Umbilical cord (tissue), 2 donors: ENCODE measurements around the gene DPM1. TPM values are rescaled to one million over a fixed set of nuclear protein-coding genes. Genes with fewer than 3 reads are reported as not detected.
"Not testable (repeated sequence)": the region's sequence is repeated elsewhere in the genome, so short reads cannot be mapped to it uniquely, and the experiment has no call there.

Experiments
- DNase-seq: peaks from one replicate; pipeline ENCODE4 v3.0.0-alpha.2; 2015; ENCODE audit warnings: low spot score
- total RNA-seq: library from RNA; depleted of rRNA; stranded (reverse); fragments of >200 nt; gene quantifications from one replicate; pipeline ENCODE4 v1.2.3, GENCODE V29; 2014; ENCODE audit warnings: low replicate concordance; ENCODE audit not compliant: insufficient read depth

DPM1 gene
- total RNA-seq, 1 donor from 2014 or later = 98.7 TPM

- peak; percentile 46 for DNase-seq
Observed at GRCh38 chr20:50980071-50980681, 21.8 kb upstream of the DPM1 start.

GRCh38 chr20:50978533-50978932, 20.2 kb upstream of the DPM1 start:
- DNase-seq = not testable (repeated sequence)

GRCh38 chr20:50977066-50978021, 19.0 kb upstream of the DPM1 start:
- no peak for DNase-seq

GRCh38 chr20:50975701-50976330, 17.5 kb upstream of the DPM1 start:
- DNase-seq = no peak

- no peak for DNase-seq
Observed at GRCh38 chr20:50969912-50970311, 11.6 kb upstream of the DPM1 start.

- DNase-seq = no peak
Observed at GRCh38 chr20:50969435-50969834, 11.1 kb upstream of the DPM1 start.

- DNase-seq = no peak
Observed at GRCh38 chr20:50968289-50968688, 10.0 kb upstream of the DPM1 start.

GRCh38 chr20:50967586-50967985, 9.3 kb upstream of the DPM1 start:
- DNase-seq = no peak

- DNase-seq = no peak
Observed at GRCh38 chr20:50959543-50960126, 1.3 kb upstream of the DPM1 start.

GRCh38 chr20:50958615-50959542, 547 bp upstream of the DPM1 start, which contains the start of gene MOCS3:
Gene MOCS3 (plus strand): TSS chr20:50958818. CDS start chr20:50958843, 25 bp downstream.
- peak; percentile 95 for DNase-seq

GRCh38 chr20:50957276-50957675, 1.1 kb downstream of the DPM1 start:
- DNase-seq = no peak

GRCh38 chr20:50953821-50954220, 4.5 kb downstream of the DPM1 start:
- DNase-seq = no peak

- no peak for DNase-seq
Observed at GRCh38 chr20:50953196-50953595, 5.1 kb downstream of the DPM1 start.

GRCh38 chr20:50948132-50948785, 10.1 kb downstream of the DPM1 start:
- DNase-seq = no peak

GRCh38 chr20:50943069-50943468, 15.3 kb downstream of the DPM1 start:
- no peak for DNase-seq

GRCh38 chr20:50933589-50933988, 24.7 kb downstream of the DPM1 start:
- DNase-seq = no peak

GRCh38 chr20:50932691-50933280, 25.5 kb downstream of the DPM1 start:
- no peak for DNase-seq

GRCh38 chr20:50932016-50932485, 26.3 kb downstream of the DPM1 start:
- DNase-seq = no peak

- peak; percentile 96 for DNase-seq
Observed at GRCh38 chr20:50931306-50932015, 26.9 kb downstream of the DPM1 start, which contains the start of gene ADNP. Gene ADNP (minus strand): TSS chr20:50931437. CDS start chr20:50903996, 27,441 bp downstream.
